GM19328 (cell line): ENCODE measurements around the gene ANO9.
"Not testable (repeated sequence)": the region's sequence is repeated elsewhere in the genome, so short reads cannot be mapped to it uniquely, and the experiment has no call there.

Experiments
- ATAC-seq: cut with Tn5 transposase; IDR thresholded peaks from one replicate; pipeline ENCODE4 v1.9.1; 2021; ENCODE audit warnings: mild to moderate bottlenecking, moderate library complexity; ENCODE audit not compliant: unreplicated experiment

The ANO9 gene

DNA sequence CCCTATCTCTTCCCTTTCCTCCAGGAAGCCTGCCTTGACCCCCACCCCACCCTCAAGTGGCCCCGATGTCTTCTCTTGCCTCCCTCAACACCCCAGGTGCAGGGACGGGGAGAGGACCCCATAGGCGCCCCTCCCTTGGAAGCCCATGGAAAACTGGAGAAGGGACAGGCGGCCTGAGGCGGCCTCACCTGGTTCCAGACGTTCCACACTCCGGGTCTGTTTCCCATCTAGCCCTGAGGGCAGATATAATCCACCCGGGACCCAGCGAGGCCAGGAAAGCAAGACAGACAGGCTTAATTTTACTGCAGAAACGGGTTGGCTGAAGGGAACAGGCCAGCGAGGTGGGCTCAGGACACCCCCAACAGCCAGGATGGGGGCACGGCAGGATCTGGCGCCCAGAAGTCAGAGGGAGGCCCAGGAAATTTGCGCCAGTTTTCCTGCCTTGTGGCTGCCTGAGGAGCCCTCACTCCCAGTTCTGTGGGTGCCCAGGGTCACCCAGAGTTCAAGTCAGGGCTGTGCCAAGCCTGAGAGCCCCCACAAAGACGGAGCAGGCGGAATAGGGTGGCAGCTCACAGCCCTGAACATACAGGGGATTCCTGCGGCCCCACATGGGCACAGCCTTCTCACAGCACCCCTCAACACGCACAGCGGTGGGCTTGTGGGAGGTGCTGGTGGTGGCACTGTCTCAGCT, 24.0 kb downstream of the ANO9 start:
- ATAC-seq = no peak

- ATAC-seq = no peak
Measured at GRCh38 chr11:416757-417621, 24.8 kb downstream of the ANO9 start.

DNA sequence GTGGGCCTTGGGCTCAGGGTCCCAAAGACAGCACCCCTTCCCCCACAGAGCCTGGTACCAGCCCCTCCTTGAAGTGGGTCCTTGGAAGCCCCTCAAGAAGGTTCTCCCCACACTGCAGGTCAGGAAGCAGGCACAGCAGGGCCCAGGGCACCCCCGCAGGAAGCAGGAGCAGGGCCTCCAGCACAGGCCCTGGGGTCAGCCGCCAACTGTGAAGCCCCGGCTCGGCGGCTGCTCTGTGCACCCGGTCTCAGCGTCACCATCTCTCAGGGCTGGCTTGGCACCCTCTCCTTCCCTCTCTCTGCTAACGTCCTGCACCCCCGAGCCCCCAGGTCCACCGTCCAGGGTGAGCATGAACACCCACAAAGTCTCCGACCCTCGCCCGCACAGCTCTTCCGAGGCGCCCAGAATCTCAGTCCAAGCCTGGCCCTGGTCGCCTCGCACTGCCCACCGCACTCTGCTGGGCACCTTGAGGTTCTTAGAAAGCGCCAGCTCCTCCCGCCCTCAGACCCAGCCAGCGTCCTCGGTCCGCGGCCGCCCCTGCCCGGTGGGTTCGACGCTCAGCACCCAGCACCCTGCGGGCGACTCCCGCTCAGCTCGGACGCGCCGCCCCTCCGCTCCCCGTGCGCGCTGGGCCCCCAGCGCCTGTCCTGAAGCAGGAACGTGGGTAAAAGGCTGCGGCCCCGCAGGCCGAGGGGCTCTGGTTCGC, 25.6 kb downstream of the ANO9 start:
- no peak for ATAC-seq

GRCh38 chr11:415640-416041, 26.2 kb downstream of the ANO9 start:
- ATAC-seq = no peak

GRCh38 chr11:414318-414857, 27.4 kb downstream of the ANO9 start:
- no peak for ATAC-seq

DNA sequence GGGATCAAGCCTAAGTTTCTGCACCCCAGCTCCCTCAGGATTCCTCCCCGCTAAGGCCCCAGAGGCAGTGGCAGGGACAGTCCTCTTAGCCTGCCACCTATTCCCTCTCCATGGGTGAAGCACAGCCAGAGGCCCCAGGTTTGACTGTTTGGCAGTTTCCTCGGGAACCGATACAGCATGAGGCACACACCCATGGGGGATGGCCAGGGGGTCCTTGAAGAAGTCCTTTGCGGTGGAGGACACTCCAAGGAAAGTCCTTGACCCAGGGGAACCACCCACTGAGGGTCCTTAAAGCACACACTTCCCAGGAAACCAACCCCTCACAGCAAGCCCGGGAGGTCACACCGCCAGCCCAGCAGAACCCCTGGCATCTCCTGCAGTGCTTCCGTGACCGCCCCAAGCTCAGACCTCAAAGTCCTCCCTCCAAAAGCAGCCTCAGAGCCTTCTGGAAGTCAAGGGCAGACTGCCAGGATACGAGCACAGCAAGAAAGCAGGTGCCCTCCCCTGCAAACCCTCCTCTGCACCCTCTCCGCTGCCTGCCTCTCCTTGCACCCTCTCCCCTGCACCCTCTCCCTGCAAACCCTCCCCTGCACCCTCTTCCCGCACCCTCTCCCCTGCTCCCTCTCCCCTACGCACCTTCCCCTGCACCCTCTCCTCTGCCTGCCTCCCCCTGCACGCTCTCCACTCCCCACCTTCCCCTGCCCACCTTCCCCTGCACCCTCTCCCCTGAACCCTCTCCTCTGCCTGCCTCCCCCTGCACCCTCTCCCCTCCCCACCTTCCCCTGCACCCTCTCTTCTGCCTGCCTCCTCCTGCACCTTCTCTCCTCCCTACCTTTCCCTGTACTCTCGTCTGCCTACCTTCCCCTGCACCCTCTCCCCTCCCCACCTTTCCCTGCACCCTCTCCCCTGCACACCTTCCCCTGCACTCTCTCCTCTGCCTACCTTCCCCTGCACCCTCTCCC, 28.4 kb downstream of the ANO9 start:
- no peak for ATAC-seq

DNA sequence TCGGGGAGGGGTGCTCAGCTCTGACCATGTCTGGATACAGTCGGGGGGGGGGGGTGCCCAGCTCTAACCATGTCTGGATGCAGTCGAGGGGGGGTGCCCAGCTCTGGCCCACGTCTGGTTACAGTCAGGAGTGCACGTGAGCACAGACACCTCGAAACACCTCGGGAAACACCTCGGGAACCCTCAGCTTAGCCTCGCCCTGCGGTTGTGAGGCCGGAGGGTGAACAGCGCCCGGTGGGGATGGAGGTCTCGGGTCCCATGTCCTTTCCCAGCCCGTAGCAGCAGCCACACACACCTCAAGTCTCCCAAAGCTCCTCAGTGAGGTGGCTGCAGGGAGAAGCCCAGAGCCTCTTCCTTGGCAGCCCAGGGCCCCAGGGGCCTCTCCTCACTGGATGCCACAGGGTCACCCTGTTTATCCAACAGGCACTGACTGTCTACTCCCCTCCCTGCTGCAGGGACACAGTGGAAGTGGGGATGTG, 29.1 kb downstream of the ANO9 start:
- ATAC-seq = no peak

DNA sequence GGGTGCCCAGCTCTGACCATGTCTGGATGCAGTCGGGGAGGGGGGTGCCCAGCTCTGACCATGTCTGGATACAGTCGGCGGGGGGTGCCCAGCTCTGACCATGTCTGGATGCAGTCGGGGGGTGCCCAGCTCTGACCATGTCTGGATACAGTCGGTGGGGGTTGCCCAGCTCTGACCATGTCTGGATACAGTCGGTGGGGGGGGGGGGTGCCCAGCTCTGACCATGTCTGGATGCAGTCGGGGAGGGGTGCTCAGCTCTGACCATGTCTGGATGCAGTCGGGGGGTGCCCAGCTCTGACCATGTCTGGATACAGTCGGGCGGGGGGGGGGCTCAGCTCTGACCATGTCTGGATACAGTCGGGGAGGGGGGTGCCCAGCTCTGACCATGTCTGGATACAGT, 30.3 kb downstream of the ANO9 start:
- not testable (repeated sequence) for ATAC-seq

DNA sequence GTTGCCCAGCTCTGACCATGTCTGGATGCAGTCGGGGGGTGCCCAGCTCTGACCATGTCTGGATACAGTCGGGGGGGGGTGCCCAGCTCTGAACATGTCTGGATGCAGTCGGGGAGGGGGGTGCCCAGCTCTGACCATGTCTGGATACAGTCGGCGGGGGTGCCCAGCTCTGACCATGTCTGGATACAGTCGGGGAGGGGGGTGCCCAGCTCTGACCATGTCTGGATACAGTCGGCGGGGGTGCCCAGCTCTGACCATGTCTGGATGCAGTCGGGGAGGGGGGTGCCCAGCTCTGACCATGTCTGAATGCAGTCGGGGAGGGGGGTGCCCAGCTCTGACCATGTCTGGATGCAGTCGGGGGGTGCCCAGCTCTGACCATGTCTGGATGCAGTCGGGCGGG, 31.1 kb downstream of the ANO9 start:
- not testable (repeated sequence) for ATAC-seq

DNA sequence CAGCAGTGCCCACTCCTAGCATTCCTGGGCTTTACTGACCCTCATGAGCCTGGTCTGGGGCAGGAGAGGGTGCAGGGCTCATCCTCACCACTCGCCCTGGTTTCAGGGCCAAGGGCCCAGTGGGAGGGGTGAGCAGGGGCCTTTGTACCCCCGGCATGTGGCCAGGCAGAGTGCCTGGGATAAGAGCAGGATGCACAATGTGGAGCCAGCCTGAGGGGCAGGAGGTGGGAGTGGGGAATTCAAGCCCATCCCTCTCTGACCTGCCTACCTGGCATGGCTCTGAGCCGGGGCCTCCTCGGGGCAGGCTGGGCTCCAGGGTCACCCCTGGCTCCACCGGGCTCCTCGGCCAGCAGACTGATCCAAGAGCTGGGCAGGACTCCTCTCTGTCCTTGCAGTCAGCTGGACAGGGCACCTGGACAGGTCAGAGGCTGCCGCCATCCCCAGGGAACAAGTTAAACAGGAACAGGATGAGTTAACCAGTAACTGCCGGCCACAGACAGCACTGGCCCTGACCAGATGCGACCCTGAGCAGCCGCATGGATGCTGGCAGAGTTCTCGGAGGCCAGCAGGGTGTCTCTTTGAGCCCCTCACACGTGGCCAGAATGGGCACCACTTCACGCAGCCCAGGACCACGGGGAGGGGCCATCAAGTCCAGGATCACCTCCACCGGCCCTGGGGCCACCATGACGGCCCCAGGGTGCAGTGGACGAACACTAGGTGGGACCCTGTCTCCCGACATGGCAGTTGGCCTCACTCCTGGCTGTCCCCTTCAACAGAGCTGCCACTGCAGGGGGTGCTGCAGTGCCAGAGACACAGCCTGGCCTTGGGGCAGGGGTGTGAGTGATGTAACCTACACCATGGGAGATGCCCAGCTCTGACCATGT, 32.0 kb downstream of the ANO9 start:
- ATAC-seq = no peak

DNA sequence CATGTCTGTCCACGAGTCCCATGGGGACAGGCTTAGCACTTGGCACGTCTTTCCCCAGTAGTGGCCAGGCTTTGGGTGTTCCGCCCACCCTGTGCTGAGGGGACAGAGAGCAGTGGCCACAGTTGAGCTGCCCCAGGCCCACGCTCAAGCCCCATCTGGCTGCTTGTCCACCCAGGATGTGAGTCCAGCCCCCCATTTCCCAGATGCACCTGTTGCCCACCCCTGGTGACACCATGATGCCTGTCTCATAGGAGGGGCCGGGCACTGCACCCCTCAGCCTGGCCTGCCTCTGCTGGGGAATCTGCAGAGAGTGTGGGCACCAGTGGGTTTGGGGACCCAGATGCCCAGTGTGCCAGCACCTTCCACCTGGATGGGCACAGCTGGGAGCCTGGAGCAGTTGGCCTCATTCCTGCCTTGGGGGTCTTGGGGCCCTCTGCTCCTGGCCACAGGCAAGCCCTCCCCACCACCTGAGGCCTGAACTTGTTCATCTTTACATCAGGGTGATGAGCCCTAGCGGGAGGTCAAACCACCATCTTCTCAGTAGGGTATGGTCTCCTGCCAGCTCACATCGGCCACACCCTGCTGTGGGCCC, 32.7 kb downstream of the ANO9 start:
- ATAC-seq = no peak

DNA sequence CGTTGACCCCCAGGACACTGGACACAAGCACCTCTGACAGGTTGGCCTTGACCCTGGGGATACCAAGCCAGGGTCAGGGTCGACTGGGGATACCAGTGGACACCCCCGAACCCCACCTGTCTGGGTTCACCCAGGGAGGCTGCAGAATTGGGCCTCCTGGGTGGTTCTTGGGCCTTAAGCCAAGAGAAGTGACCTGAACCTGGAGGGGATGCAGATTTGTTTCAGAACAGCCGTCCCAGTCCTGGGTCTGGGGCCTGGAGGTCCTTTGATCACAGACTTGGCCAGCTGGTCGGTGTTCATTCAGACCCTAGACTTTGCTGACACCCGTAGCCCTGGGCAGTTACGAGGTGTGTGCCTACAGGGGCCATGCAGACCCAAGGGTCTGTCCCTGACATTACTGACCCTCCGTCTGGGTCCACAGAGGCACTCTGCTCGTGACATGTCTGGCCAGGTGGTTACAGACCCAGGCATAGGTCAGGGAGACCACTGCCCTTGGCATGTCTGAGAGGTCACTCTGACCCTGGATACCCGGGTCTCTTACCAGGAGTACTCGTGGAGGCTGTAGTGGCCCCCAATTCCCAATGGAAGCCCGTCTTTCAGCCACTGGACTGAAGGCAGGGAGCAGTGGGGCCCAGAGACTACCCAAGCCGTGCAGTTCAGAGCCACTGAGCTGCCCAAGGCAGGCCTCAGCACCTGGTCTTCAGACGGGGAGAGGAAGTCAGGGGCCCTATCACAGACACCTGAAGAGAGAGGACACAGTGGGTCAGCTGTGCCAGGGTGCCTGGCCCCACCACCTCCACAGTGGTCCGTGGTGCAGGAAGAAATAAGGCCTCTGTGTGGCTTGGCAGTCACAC, 33.4 kb downstream of the ANO9 start:
- no peak for ATAC-seq

DNA sequence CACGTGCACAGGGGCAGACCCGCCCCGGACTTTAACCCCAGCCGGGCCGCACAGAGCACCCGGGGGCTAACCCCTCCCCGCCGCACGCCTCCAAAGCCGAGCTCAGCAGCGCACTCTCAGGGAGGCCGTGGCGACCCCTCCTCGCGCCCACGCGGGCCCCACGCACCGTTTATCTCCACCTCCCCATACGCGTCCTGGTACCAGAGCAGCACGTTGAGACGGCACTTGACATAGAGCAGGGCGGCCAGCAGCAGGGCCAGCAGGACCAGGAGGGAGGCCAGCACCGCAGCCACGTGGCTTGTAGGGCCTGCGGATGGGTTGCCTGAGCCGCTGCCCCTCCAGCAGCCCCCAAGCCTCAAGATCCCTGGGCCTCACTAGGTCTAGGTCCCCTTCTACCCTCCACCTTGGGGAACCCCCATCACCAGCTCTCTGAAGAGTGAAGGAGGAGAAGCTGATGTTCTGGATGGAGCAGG, 34.1 kb downstream of the ANO9 start:
- no peak for ATAC-seq

GRCh38 chr11:406796-407650, 34.8 kb downstream of the ANO9 start:
- peak; percentile 46 for ATAC-seq

- no peak for ATAC-seq
Measured at GRCh38 chr11:405954-406795, 35.6 kb downstream of the ANO9 start.
